ENCODE data around the gene MACROD2.

DNA sequence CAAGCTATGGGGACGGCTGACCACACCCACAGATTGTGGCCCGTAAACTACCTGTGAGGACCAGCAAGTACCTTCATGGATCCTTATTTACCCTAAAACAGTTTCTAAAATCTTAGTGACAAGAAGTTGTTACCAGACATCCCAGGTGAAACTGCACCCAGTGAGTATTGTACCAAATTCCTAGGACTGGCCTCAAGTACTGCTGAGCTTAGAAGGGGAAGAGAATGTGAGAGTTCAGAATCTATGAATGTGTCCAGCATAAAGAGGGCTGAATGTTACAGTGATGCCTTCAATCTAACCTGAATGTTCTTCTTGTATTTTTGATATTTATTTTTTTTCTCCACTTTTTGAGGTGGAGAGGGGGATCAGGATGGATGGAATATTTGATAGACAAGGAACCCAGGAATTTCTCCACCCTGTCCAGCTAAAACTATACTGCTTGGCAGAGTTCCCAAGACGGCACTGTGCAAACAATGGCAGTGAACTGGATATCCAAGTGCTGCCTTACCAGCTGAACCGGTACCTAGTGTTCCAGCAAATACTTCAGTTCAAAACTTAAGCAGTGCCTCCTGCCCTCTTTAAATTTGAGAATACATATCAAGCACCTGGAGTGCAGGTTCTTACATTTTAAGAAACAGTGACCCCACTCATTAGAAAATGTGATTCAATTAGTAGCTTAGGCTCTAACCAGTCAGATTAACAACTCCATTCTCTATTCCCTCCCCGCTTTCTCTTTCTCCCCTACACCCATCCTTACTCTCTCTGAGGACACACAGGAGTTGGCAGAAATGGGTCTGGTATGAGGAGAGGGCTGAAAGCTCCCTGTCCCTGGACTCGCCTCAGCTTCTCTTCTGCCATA is 769.4 kb downstream of the MACROD2 start:
- TF ChIP-seq, protein P1, sequence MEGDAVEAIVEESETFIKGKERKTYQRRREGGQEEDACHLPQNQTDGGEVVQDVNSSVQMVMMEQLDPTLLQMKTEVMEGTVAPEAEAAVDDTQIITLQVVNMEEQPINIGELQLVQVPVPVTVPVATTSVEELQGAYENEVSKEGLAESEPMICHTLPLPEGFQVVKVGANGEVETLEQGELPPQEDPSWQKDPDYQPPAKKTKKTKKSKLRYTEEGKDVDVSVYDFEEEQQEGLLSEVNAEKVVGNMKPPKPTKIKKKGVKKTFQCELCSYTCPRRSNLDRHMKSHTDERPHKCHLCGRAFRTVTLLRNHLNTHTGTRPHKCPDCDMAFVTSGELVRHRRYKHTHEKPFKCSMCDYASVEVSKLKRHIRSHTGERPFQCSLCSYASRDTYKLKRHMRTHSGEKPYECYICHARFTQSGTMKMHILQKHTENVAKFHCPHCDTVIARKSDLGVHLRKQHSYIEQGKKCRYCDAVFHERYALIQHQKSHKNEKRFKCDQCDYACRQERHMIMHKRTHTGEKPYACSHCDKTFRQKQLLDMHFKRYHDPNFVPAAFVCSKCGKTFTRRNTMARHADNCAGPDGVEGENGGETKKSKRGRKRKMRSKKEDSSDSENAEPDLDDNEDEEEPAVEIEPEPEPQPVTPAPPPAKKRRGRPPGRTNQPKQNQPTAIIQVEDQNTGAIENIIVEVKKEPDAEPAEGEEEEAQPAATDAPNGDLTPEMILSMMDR (IDR thresholded peaks at IDR 0.05), result no peak
- TF ChIP-seq POLR2A (IDR thresholded peaks at IDR 0.05), result no peak
